HL-60 (cell line): ENCODE measurements around the gene MAGI2.

Source experiments
- DNase-seq, 2 experiments: peaks; one replicate each; pipeline ENCODE4 v3.0.0-alpha.2; 2010 to 2020; ENCODE audit warnings: low read depth in 1 of 2, low spot score in 1 of 2
- H3K27ac ChIP-seq: fragments of 250-450 bp; sonication (Bioruptor Pico); replicated peaks from 2 replicates; pipeline ENCODE4 v1.5.1; 2020; ENCODE audit warnings: mild to moderate bottlenecking, moderate library complexity
- H3K27me3 ChIP-seq: fragments of 250-450 bp; sonication (Bioruptor Pico); 2 replicates; pipeline ENCODE4 v1.5.1; 2021; ENCODE audit warnings: mild to moderate bottlenecking, moderate library complexity; ENCODE audit not compliant: insufficient read depth, poor library complexity, severe bottlenecking
- H3K4me3 ChIP-seq: replicated peaks from 2 replicates; pipeline ENCODE4 v1.5.1; 2011; ENCODE audit warnings: mild to moderate bottlenecking, control low read depth, low read length; ENCODE audit not compliant: insufficient read depth
- CTCF ChIP-seq: IDR thresholded peaks from one replicate; pipeline ENCODE4 v1.5.1; 2011; ENCODE audit warnings: low read length, control low read depth, inconsistent platforms; ENCODE audit not compliant: insufficient read depth
- GABPA ChIP-seq: IDR thresholded peaks from 2 replicates; pipeline ENCODE4 v1.6.1; 2012; ENCODE audit warnings: low read depth
- POLR2AphosphoS5 ChIP-seq: IDR thresholded peaks from 2 replicates; pipeline ENCODE4 v1.6.1; 2012; ENCODE audit warnings: low read depth
- SPI1 ChIP-seq: IDR thresholded peaks from 2 replicates; pipeline ENCODE4 v1.6.1; 2012; ENCODE audit warnings: low read depth, mild to moderate bottlenecking, borderline replicate concordance
- TF ChIP-seq, protein P1 (sequence below): IDR thresholded peaks from 2 replicates; pipeline ENCODE4 v1.6.1; 2012; ENCODE audit warnings: low read depth; ENCODE audit not compliant: insufficient replicate concordance

MAGI2 gene

GRCh38 chr7:78052112-78052511 is 1401.4 kb downstream of the MAGI2 start:
- H3K27ac ChIP-seq: no peak overlapping the region
- H3K27me3 ChIP-seq: no peaks in the 10 kb centered on the region
- no peak overlapping the region for H3K4me3 ChIP-seq
- TF ChIP-seq GABPA (no peak), SPI1 (no peak)
- DNase-seq: no peak

GRCh38 chr7:78047800-78048199 is 1405.7 kb downstream of the MAGI2 start:
- no peak for DNase-seq
- no peak overlapping the region for H3K4me3 ChIP-seq
- no peaks in the 10 kb centered on the region for H3K27me3 ChIP-seq
- no peak overlapping the region for H3K27ac ChIP-seq
- TF ChIP-seq GABPA (no peak), POLR2AphosphoS5 (no peak), SPI1 (no peak), CTCF (no peak)
- TF ChIP-seq, protein P1, sequence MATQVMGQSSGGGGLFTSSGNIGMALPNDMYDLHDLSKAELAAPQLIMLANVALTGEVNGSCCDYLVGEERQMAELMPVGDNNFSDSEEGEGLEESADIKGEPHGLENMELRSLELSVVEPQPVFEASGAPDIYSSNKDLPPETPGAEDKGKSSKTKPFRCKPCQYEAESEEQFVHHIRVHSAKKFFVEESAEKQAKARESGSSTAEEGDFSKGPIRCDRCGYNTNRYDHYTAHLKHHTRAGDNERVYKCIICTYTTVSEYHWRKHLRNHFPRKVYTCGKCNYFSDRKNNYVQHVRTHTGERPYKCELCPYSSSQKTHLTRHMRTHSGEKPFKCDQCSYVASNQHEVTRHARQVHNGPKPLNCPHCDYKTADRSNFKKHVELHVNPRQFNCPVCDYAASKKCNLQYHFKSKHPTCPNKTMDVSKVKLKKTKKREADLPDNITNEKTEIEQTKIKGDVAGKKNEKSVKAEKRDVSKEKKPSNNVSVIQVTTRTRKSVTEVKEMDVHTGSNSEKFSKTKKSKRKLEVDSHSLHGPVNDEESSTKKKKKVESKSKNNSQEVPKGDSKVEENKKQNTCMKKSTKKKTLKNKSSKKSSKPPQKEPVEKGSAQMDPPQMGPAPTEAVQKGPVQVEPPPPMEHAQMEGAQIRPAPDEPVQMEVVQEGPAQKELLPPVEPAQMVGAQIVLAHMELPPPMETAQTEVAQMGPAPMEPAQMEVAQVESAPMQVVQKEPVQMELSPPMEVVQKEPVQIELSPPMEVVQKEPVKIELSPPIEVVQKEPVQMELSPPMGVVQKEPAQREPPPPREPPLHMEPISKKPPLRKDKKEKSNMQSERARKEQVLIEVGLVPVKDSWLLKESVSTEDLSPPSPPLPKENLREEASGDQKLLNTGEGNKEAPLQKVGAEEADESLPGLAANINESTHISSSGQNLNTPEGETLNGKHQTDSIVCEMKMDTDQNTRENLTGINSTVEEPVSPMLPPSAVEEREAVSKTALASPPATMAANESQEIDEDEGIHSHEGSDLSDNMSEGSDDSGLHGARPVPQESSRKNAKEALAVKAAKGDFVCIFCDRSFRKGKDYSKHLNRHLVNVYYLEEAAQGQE: no peak

GRCh38 chr7:78043159-78043558 is 1410.3 kb downstream of the MAGI2 start:
- no peak for DNase-seq
- Histone ChIP-seq H3K4me3 (no peak overlapping the region), H3K27me3 (no peaks in the 10 kb centered on the region), H3K27ac (no peak overlapping the region)
- TF ChIP-seq, protein P1: no peak
- TF ChIP-seq GABPA (no peak), CTCF (no peak), POLR2AphosphoS5 (no peak), SPI1 (no peak)

DNA sequence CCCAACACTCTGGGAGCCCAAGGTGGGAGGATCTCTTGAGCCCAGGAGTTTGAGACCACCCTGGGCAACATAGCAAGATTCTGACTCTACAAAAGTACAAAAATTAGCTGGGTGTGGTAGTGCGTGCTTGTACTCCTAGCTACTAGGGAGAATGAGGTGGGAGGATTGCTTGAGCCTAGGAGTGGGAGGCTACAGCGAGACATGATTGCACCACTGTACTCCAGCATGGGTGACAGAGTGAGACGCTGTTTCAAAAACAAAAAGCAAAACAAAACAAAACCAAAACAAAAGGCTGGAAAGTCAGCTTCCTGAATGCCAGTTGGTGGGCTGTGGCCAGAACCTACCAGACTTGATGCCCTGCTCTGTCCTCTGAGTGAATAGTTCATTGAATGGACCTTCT is 1412.0 kb downstream of the MAGI2 start:
- DNase-seq: no peak
- H3K27ac ChIP-seq: no peak overlapping the region
- no peak overlapping the region for H3K4me3 ChIP-seq
- TF ChIP-seq CTCF (no peak), GABPA (no peak)
- no peaks in the 10 kb centered on the region for H3K27me3 ChIP-seq
